PC-9 (cell line): Measurements from ENCODE around the gene TRPM8. TPM values are rescaled to one million over a fixed set of nuclear protein-coding genes. Genes with fewer than 3 reads are reported as not detected.

Experiments used
- BruUV-seq: library from RNA; stranded (reverse); fragments of 400-500 nt; replicated peaks from 2 replicates; lab custom pipeline; 2021; lab: Mats Ljungman, UMichigan
- CTCF ChIA-PET: fragments of 300-600 bp; sonication (Branson Sonifier 250); formaldehyde crosslinking; loops from one replicate; lab custom pipeline; 2022; ENCODE audit warnings: antibody characterized with exemption; lab: Charles Lee
- POLR2A ChIA-PET: fragments of 300-600 bp; sonication (Branson Sonifier 250); formaldehyde crosslinking; loops from one replicate; lab custom pipeline; 2022; ENCODE audit warnings: antibody characterized with exemption; ENCODE audit not compliant: unreplicated experiment; lab: Charles Lee
- DNase-seq, 2 experiments: peaks; one replicate each; pipeline versions ENCODE4 v3.0.0 to v3.0.0-alpha.2; 2015 to 2022; ENCODE audit warnings: mixed read lengths in 1 of 2
- H2AFZ ChIP-seq: fragments of 200-600 bp; sonication (generic); 2 replicates; pipeline ENCODE4 v1.8.1; 2017; ENCODE audit warnings: antibody characterized with exemption
- H3F3A ChIP-seq: fragments of 200-600 bp; sonication (generic); 2 replicates; pipeline ENCODE4 v1.8.1; 2017; ENCODE audit warnings: antibody characterized with exemption, mild to moderate bottlenecking, low read depth; ENCODE audit not compliant: insufficient read depth
- H3K27ac ChIP-seq: fragments of 200-600 bp; sonication (generic); 2 replicates; pipeline ENCODE4 v1.6.1; 2016; ENCODE audit warnings: mixed run types
- H3K27me3 ChIP-seq: fragments of 200-600 bp; sonication (generic); 2 replicates; pipeline ENCODE4 v1.6.1; 2016; ENCODE audit warnings: low read depth, mixed run types; ENCODE audit not compliant: insufficient read depth
- H3K36me3 ChIP-seq: fragments of 200-600 bp; sonication (generic); 2 replicates; pipeline ENCODE4 v1.6.1; 2016; ENCODE audit warnings: low read depth, mixed run types
- H3K4me1 ChIP-seq: fragments of 200-600 bp; sonication (generic); replicated peaks from 2 replicates; pipeline ENCODE4 v1.6.1; 2016; ENCODE audit warnings: mixed run types; ENCODE audit not compliant: insufficient read depth
- H3K4me2 ChIP-seq: fragments of 200-600 bp; sonication (generic); 2 replicates; pipeline ENCODE4 v1.6.1; 2017; ENCODE audit warnings: mixed run types
- H3K4me3 ChIP-seq: fragments of 200-600 bp; sonication (generic); 2 replicates; pipeline ENCODE4 v1.6.1; 2016; ENCODE audit warnings: mixed run types
- H3K79me2 ChIP-seq: fragments of 200-600 bp; sonication (generic); 2 replicates; pipeline ENCODE4 v1.6.1; 2017; ENCODE audit warnings: low read depth, mixed run types
- H3K9me2 ChIP-seq: fragments of 200-600 bp; sonication (generic); 2 replicates; pipeline ENCODE4 v1.8.1; 2017; ENCODE audit warnings: mild to moderate bottlenecking; ENCODE audit not compliant: insufficient read depth
- H3K9me3 ChIP-seq: fragments of 200-600 bp; sonication (generic); 2 replicates; pipeline ENCODE4 v1.8.1; 2016; ENCODE audit warnings: low read depth; ENCODE audit not compliant: insufficient read depth
- H4K20me1 ChIP-seq: fragments of 200-600 bp; sonication (generic); 2 replicates; pipeline ENCODE4 v1.8.1; 2017; ENCODE audit not compliant: insufficient read depth
- CTCF ChIP-seq: fragments of 200-600 bp; sonication (generic); conservative IDR thresholded peaks from 2 replicates; pipeline ENCODE4 v1.6.1; 2017; ENCODE audit warnings: mixed run types, antibody characterized with exemption, mild to moderate bottlenecking, moderate library complexity
- EZH2 ChIP-seq: fragments of 200-600 bp; sonication (generic); IDR thresholded peaks from 2 replicates; pipeline ENCODE4 v1.8.0; 2017; ENCODE audit warnings: antibody characterized with exemption, low read depth
- intact Hi-C: fragments of 100-400 bp; cut with micrococcal nuclease; formaldehyde crosslinking; loops from one replicate; pipeline ENCODE4 v1.10.0; 2022; ENCODE audit not compliant: unreplicated experiment
- total RNA-seq: library from RNA; stranded (reverse); gene quantifications from 2 replicates; pipeline ENCODE4 v1.2.3, GENCODE V29; 2021

Gene TRPM8
- total RNA-seq, 1 experiment from 2014 or later = 2.1 TPM

DNA sequence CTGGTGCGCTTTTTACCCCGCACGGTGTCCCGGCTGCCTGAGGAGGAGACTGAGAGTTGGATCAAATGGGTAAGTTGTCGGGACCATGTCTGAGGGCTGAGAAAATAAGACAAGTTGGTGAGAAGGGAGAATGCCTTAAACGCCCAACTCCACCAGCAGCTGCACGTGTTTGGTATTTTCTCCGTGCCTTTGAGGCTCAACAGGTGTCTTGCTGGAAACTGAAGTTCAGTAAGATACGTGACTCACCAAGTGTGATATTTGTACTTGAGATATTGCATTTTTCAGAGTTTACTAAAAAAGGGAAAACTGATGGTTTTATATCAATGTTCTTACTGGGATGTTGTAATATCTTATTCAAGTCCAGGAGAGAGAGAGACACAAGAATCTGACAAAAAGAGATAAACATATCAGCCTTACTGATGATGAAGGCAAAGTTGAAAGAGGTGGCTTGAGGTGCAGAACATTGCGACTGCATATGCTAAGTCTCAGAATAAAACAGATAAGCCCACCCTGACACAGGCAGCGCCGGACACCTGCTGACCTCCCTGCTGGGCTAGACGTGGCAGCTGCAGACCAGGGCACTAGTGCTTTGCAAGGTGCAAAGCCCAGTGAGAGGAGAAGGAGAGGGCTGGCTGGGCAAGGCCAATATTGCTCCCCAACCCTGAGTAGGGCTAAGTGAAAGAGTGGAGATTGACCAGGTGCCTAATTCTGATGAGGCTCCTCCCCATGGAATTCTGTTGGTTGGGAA, 33.1 kb downstream of the TRPM8 start:
- TF ChIP-seq CTCF (no peak), EZH2 (no peak)
- intact Hi-C loops = no loop called here
- Histone ChIP-seq H3F3A (no peaks in the 10 kb centered on the region), H3K4me2 (no peak overlapping the region), H3K9me3 (no peaks in the 10 kb centered on the region), H3K9me2 (no peaks in the 10 kb centered on the region), H4K20me1 (no peaks in the 10 kb centered on the region), H3K27me3 (peaks cover 4% of the 10 kb centered on the region; the same call in 1 of the 2 replicates), H3K4me1 (no peaks in the 10 kb centered on the region), H3K79me2 (no peaks in the 10 kb centered on the region), H2AFZ (no peak overlapping the region), H3K27ac (no peak overlapping the region), H3K36me3 (no peaks in the 10 kb centered on the region), H3K4me3 (no peak overlapping the region)
- no TSS peak for BruUV-seq
- ChIA-PET CTCF (no interaction called here), POLR2A (no interaction called here)
- DNase-seq = no peak

- DNase-seq = no peak
- intact Hi-C loops = no loop called here
- BruUV-seq = no TSS peak
- Histone ChIP-seq H3K9me3 (no peaks in the 10 kb centered on the region), H3K36me3 (no peaks in the 10 kb centered on the region), H3K79me2 (no peaks in the 10 kb centered on the region), H3K27me3 (peaks cover 4% of the 10 kb centered on the region; the same call in 1 of the 2 replicates), H3K27ac (no peak overlapping the region), H3K4me1 (no peaks in the 10 kb centered on the region), H2AFZ (no peak overlapping the region), H3F3A (no peaks in the 10 kb centered on the region), H4K20me1 (no peaks in the 10 kb centered on the region), H3K9me2 (no peaks in the 10 kb centered on the region), H3K4me3 (no peak overlapping the region), H3K4me2 (no peak overlapping the region)
- ChIA-PET CTCF (no interaction called here), POLR2A (no interaction called here)
- TF ChIP-seq CTCF (no peak), EZH2 (no peak)
These were observed 35.2 kb downstream of the TRPM8 start for GRCh38 chr2:233952335-233952734.

- H4K20me1 ChIP-seq = no peaks in the 10 kb centered on the region
- POLR2A ChIA-PET = interaction anchor here (0.6 kb wide), 1 partner anchor 531 kb away, joined by 4 read pairs; no protein-coding TSS in a partner anchor
- H3K27ac ChIP-seq = no peak overlapping the region
- H3K9me3 ChIP-seq = 0 out of 2 replicates have a peak, but pooled peaks cover 2% of the 10 kb centered on the region
- BruUV-seq = no TSS peak
- H2AFZ ChIP-seq = no peak overlapping the region
- intact Hi-C loops = no loop called here
- TF ChIP-seq EZH2 (no peak), CTCF (no peak)
- H3F3A ChIP-seq = no peaks in the 10 kb centered on the region
- no peaks in the 10 kb centered on the region for H3K36me3 ChIP-seq
- CTCF ChIA-PET = interaction anchor here (0.7 kb wide), 1 partner anchor 12 kb away, joined by 3 read pairs; no protein-coding TSS in a partner anchor
- DNase-seq = no peak
- peaks cover 4% of the 10 kb centered on the region; the same call in 1 of the 2 replicates for H3K27me3 ChIP-seq
- no peaks in the 10 kb centered on the region for H3K4me1 ChIP-seq
- no peaks in the 10 kb centered on the region for H3K9me2 ChIP-seq
- H3K4me2 ChIP-seq = no peak overlapping the region
- H3K4me3 ChIP-seq = no peak overlapping the region
- H3K79me2 ChIP-seq = no peaks in the 10 kb centered on the region
These were observed 36.1 kb downstream of the TRPM8 start for GRCh38 chr2:233953087-233953801.
